HepG2 (cell line): ENCODE results near the gene RBM47. TPM values are rescaled to one million over a fixed set of nuclear protein-coding genes. Genes with fewer than 3 reads are reported as not detected.

Experiments used
- ATAC-seq: fragments of 200-7000 bp; cut with Tn5 transposase; 3 replicates; pipeline ENCODE4 v1.9.1; 2020; ENCODE audit warnings: mild to moderate bottlenecking, moderate library complexity
- BruUV-seq: library from RNA; stranded (reverse); fragments of 400-500 nt; replicated peaks from 2 replicates; lab custom pipeline; 2021; lab: Mats Ljungman, UMichigan
- CTCF ChIA-PET: fragments of 300-600 bp; formaldehyde crosslinking; extraction: SDS; loops from one replicate; lab custom pipeline; 2021; ENCODE audit warnings: low total read pairs, inconsistent platforms, low intra/inter-chr PET ratio; lab: Yijun Ruan, JAX
- POLR2A ChIA-PET: fragments of 350-600 bp; sonication (Branson Sonifier 250); formaldehyde crosslinking; loops from one replicate; lab custom pipeline; 2020; ENCODE audit warnings: antibody characterized with exemption, inconsistent platforms; lab: Yijun Ruan, JAX
- DNase-seq: peaks from one replicate; pipeline ENCODE4 v3.0.0-alpha.2; 2015; ENCODE audit warnings: low spot score
- FAIRE-seq: peaks from 3 replicates; lab custom pipeline; 2011; peaks lifted over from hg19 to GRCh38; lab: Jason Lieb, UNC
- H2AFZ ChIP-seq: one replicate; pipeline ENCODE4 v1.6.1; 2011; ENCODE audit warnings: low read length, inconsistent platforms
- H3K27ac ChIP-seq: fragments of 300-600 bp; 3 replicates; pipeline ENCODE4 v1.8.0; 2011; ENCODE audit warnings: mixed run types, mild to moderate bottlenecking, mixed read lengths, low read length, inconsistent platforms; ENCODE audit not compliant: insufficient read depth; ENCODE audit errors: extremely low read length
- H3K27me3 ChIP-seq, 2 experiments: fragments of 200-600 bp in 1 of 2; 2 replicates in 1 of 2; 3 replicates in 1 of 2; pipeline versions ENCODE4 v1.6.0 to v1.8.0; 2011; ENCODE audit warnings: low read length in 2 of 2, mild to moderate bottlenecking in 2 of 2, moderate library complexity in 2 of 2, inconsistent platforms in 1 of 2; ENCODE audit not compliant: insufficient read depth in 2 of 2, control insufficient read depth in 1 of 2
- H3K36me3 ChIP-seq, 2 experiments: fragments of 200-600 bp in 1 of 2; replicated peaks in 1 of 2; 2 replicates in 1 of 2; 3 replicates in 1 of 2; pipeline versions ENCODE4 v1.5.1 to v1.8.0; 2011; ENCODE audit warnings: low read length in 2 of 2, inconsistent platforms in 1 of 2; ENCODE audit not compliant: insufficient read depth in 2 of 2, control insufficient read depth in 1 of 2
- H3K4me1 ChIP-seq: 2 replicates; pipeline ENCODE4 v1.5.1; 2012; ENCODE audit warnings: low read length, inconsistent platforms; ENCODE audit not compliant: insufficient read depth
- H3K4me2 ChIP-seq: 2 replicates; pipeline ENCODE4 v1.6.0; 2011; ENCODE audit warnings: low read depth, low read length, inconsistent platforms
- H3K4me3 ChIP-seq, 3 experiments: fragments of 200-600 bp in 1 of 3; sonication (generic), shearing (Covaris generic) in 1 of 3; replicated peaks in 1 of 3; 2 replicates each; pipeline ENCODE4 v1.5.1; 2011 to 2016; ENCODE audit warnings: low read length in 3 of 3, inconsistent platforms in 2 of 3, low read depth in 2 of 3, mild to moderate bottlenecking in 2 of 3, control low read depth in 1 of 3, mixed read lengths in 1 of 3; ENCODE audit not compliant: insufficient read depth in 1 of 3
- H3K79me2 ChIP-seq: one replicate; pipeline ENCODE4 v1.6.1; 2011; ENCODE audit warnings: low read length, inconsistent platforms; ENCODE audit not compliant: insufficient read depth
- H3K9ac ChIP-seq: 2 replicates; pipeline ENCODE4 v1.6.0; 2011; ENCODE audit warnings: mild to moderate bottlenecking, low read depth, low read length, inconsistent platforms; ENCODE audit not compliant: insufficient read depth
- H3K9me3 ChIP-seq: 2 replicates; pipeline ENCODE4 v1.5.1; 2012; ENCODE audit warnings: mild to moderate bottlenecking, low read length
- H4K20me1 ChIP-seq: 2 replicates; pipeline ENCODE4 v1.6.0; 2011; ENCODE audit warnings: inconsistent platforms, mild to moderate bottlenecking, low read length, moderate library complexity; ENCODE audit not compliant: insufficient read depth
- BCL6 ChIP-seq: IDR thresholded peaks from 2 replicates; pipeline ENCODE4 v1.6.1; 2016; ENCODE audit warnings: missing genetic modification reagents, missing compliant biosample characterization
- DNMT1 ChIP-seq: sonication (generic); formaldehyde crosslinking; IDR thresholded peaks from 2 replicates; pipeline ENCODE4 v1.5.1; 2020; ENCODE audit warnings: mild to moderate bottlenecking, missing genetic modification reagents
- EZH2 ChIP-seq: conservative IDR thresholded peaks from 2 replicates; pipeline ENCODE4 v1.6.1; 2012; ENCODE audit warnings: mild to moderate bottlenecking, low read depth, low read length, moderate library complexity
- FLYWCH1 ChIP-seq: sonication (generic); formaldehyde crosslinking; IDR thresholded peaks from 2 replicates; pipeline ENCODE4 v1.8.1; 2023; ENCODE audit warnings: mild to moderate bottlenecking, missing genetic modification reagents
- KLF15 ChIP-seq: sonication (generic); formaldehyde crosslinking; IDR thresholded peaks from 2 replicates; pipeline ENCODE4 v1.8.1; 2023; ENCODE audit warnings: borderline replicate concordance, mild to moderate bottlenecking, inconsistent platforms, missing genetic modification reagents, mixed read lengths
- PAWR ChIP-seq: sonication (generic); formaldehyde crosslinking; IDR thresholded peaks from 2 replicates; pipeline ENCODE4 v1.4.0; 2020; ENCODE audit warnings: missing genetic modification reagents, mild to moderate bottlenecking, borderline replicate concordance
- SMARCC2 ChIP-seq: fragments of 450-650 bp; IDR thresholded peaks from 2 replicates; pipeline ENCODE4 v1.6.1; 2017; ENCODE audit warnings: antibody characterized with exemption, mild to moderate bottlenecking
- SMYD3 ChIP-seq: sonication (generic); formaldehyde crosslinking; IDR thresholded peaks from 2 replicates; pipeline ENCODE4 v1.8.1; 2023; ENCODE audit warnings: mild to moderate bottlenecking, missing genetic modification reagents
- ZNF3 ChIP-seq: IDR thresholded peaks from 2 replicates; pipeline ENCODE4 v1.7.0; 2017; ENCODE audit warnings: inconsistent platforms
- ZNF333 ChIP-seq: sonication (generic); formaldehyde crosslinking; IDR thresholded peaks from 2 replicates; pipeline ENCODE4 v1.4.0; 2020; ENCODE audit warnings: mild to moderate bottlenecking, missing genetic modification reagents, borderline replicate concordance
- ZNF367 ChIP-seq: sonication (generic); formaldehyde crosslinking; IDR thresholded peaks from 2 replicates; pipeline ENCODE4 v1.4.0; 2020; ENCODE audit warnings: missing genetic modification reagents, borderline replicate concordance
- ZNF431 ChIP-seq: sonication (generic); formaldehyde crosslinking; IDR thresholded peaks from 2 replicates; pipeline ENCODE4 v1.9.0; 2022; ENCODE audit warnings: missing genetic modification reagents, low read depth, mild to moderate bottlenecking, borderline replicate concordance
- ZNF543 ChIP-seq: sonication (generic); formaldehyde crosslinking; IDR thresholded peaks from 2 replicates; pipeline ENCODE4 v1.4.0; 2020; ENCODE audit warnings: mild to moderate bottlenecking, missing genetic modification reagents
- ZNF776 ChIP-seq: sonication (generic); formaldehyde crosslinking; IDR thresholded peaks from 2 replicates; pipeline ENCODE4 v1.4.0; 2020; ENCODE audit warnings: mild to moderate bottlenecking, missing genetic modification reagents
- WGBS: methylation state at CpG from one replicate; pipeline ENCODE4 v1.1.6; 2017; ENCODE audit warnings: low lambda C conversion rate; 5-methylcytosine and 5-hydroxymethylcytosine counted together
- in situ Hi-C: cut with HindIII; loops from 2 replicates; pipeline ENCODE4 v1.10.0; 2017; ENCODE audit warnings: low pct_unique_long_range_greater_than_20kb; ENCODE audit not compliant: extremely low pct_ligation_motif_present
- intact Hi-C: fragments of 100-400 bp; cut with micrococcal nuclease; formaldehyde crosslinking; loops from one replicate; pipeline ENCODE4 v1.10.0; 2022; ENCODE audit not compliant: unreplicated experiment
- polyA plus RNA-seq, 8 experiments: library from polyadenylated mRNA; depleted of rRNA in 3 of 8; stranded (reverse) in 7 of 8; unstranded in 1 of 8; fragments of >200 nt; fragmentation: Illumina TruSeq in 4 of 8; extraction: Trizol in 4 of 8; gene quantifications; 2 replicates each; pipeline versions ENCODE4 v1.2.1 to v1.2.3, GENCODE V29; 2011 to 2016; ENCODE audit warnings: low read depth in 4 of 8, missing spikeins in 1 of 8, mixed read lengths in 1 of 8; ENCODE audit not compliant: insufficient read depth in 1 of 8
- total RNA-seq, 5 experiments: library from RNA; depleted of rRNA; stranded (reverse); fragments of >200 nt; fragmentation: Illumina TruSeq; extraction: Trizol; gene quantifications; 2 replicates each; pipeline ENCODE4 v1.2.3, GENCODE V29; 2016; ENCODE audit warnings: low read depth in 1 of 5

RBM47 gene
- total and polyA plus RNA-seq, 2 of the 13 experiments (the other 11 are each of a cell fraction or from before 2014, with no cell fraction given) = 1.2 to 2.5 TPM

GRCh38 chr4:40632080-40632479, 2.4 kb upstream of the RBM47 start:
- H4K20me1 ChIP-seq = no peaks in the 10 kb centered on the region
- CTCF ChIA-PET = no interaction called here
- BruUV-seq = no TSS peak
- TF ChIP-seq ZNF543 (CRISPR knock-in tag) (no peak), EZH2 (no peak), SMYD3 (CRISPR knock-in tag) (no peak), ZNF776 (CRISPR knock-in tag) (no peak), BCL6 (CRISPR knock-in tag) (no peak), KLF15 (CRISPR knock-in tag) (no peak), ZNF333 (CRISPR knock-in tag) (no peak), SMARCC2 (no peak), FLYWCH1 (CRISPR knock-in tag) (no peak), ZNF367 (CRISPR knock-in tag) (no peak), ZNF431 (CRISPR knock-in tag) (no peak), DNMT1 (CRISPR knock-in tag) (no peak), PAWR (no peak), ZNF3 (CRISPR knock-in tag) (no peak)
- H3K9ac ChIP-seq = no peak overlapping the region
- no peak for DNase-seq
- in situ Hi-C loops = no loop called here
- H2AFZ ChIP-seq = no peak overlapping the region
- FAIRE-seq = no peak
- POLR2A ChIA-PET = no interaction called here
- H3K4me3 ChIP-seq = no peak overlapping the region
- H3K36me3 ChIP-seq = no peaks in the 10 kb centered on the region
- H3K4me1 ChIP-seq = peaks cover 14% of the 10 kb centered on the region
- H3K4me2 ChIP-seq = no peak overlapping the region
- intact Hi-C loops = no loop called here
- 73% methylated on average over 5 of the region's 5 CpGs for WGBS
- H3K79me2 ChIP-seq = no peaks in the 10 kb centered on the region
- no peaks in the 10 kb centered on the region for H3K9me3 ChIP-seq
- no peak for ATAC-seq
- H3K27me3 ChIP-seq = peaks cover 1 to 22% of the 10 kb centered on the region in 2 experiments; a peak in 3 of 5 replicates
- no peak overlapping the region for H3K27ac ChIP-seq
